ENCODE measurements around the gene AKR1C3. TPM values are rescaled to one million over a fixed set of nuclear protein-coding genes. Genes with fewer than 3 reads are reported as not detected.
"Not testable (repeated sequence)": the region's sequence is repeated elsewhere in the genome, so short reads cannot be mapped to it uniquely, and the experiment has no call there.

The AKR1C3 gene
- total RNA-seq, 1 donor from 2014 or later = 0.49 TPM

GRCh38 chr10:5092375-5092774, 1.8 kb upstream of the AKR1C3 start:
- Mint-ChIP-seq H3K4me3 (ENCODE audit: unreplicated experiment) (no peak overlapping the region), H3K4me1 (ENCODE audit: low read depth, unreplicated experiment) (no peaks in the 10 kb centered on the region)

DNA sequence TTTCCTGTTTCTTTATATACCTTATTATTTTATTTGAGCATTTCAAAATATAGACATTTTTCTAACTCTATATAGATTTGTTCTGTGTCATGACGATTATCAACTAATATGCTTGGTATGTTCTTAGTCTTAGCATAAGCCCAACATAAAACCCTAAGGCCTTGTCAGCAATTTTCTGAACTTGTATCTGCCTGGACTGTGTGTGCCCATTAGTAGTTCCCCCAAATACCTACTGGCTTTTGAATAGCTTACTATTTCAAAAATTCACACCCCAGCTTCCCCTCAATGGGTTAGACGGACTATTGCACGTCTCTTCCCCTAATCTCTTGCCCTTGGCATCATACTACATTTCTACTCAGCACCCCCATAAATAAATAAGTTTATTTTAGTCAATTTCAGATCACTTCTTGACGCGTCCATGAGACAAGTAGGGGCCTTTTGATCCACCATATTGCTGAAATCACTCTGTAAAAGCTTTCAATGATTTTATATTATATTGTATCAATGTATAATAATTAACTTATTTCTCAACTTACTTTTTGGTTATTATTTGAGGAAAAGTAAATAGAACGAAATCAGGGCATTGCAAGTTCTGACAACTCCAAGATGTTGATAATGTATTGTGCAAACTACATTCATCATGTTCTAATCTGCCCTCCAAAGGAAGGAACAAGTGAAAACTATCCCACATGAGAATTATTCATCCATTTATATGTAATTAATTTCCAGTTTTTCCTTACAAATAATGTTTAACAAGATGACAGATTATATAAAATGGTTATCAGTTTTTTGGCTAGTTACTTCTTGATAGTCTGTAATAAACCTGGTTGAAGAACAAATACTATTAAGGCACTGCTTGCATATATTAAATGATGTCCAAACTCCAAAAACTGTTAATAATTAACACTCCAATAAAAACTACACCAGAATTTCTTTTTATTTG, 1.1 kb upstream of the AKR1C3 start:
- H3K27me3 Mint-ChIP-seq (ENCODE audit: unreplicated experiment) = no peaks in the 10 kb centered on the region
- H3K27ac Mint-ChIP-seq (ENCODE audit: unreplicated experiment) = no peak overlapping the region
- peaks cover 5% of the 10 kb centered on the region for H3K36me3 Mint-ChIP-seq (ENCODE audit: unreplicated experiment)
- no peak for DNase-seq
- no peak overlapping the region for H3K4me3 Mint-ChIP-seq (ENCODE audit: unreplicated experiment)
- TF ChIP-seq, protein P1, sequence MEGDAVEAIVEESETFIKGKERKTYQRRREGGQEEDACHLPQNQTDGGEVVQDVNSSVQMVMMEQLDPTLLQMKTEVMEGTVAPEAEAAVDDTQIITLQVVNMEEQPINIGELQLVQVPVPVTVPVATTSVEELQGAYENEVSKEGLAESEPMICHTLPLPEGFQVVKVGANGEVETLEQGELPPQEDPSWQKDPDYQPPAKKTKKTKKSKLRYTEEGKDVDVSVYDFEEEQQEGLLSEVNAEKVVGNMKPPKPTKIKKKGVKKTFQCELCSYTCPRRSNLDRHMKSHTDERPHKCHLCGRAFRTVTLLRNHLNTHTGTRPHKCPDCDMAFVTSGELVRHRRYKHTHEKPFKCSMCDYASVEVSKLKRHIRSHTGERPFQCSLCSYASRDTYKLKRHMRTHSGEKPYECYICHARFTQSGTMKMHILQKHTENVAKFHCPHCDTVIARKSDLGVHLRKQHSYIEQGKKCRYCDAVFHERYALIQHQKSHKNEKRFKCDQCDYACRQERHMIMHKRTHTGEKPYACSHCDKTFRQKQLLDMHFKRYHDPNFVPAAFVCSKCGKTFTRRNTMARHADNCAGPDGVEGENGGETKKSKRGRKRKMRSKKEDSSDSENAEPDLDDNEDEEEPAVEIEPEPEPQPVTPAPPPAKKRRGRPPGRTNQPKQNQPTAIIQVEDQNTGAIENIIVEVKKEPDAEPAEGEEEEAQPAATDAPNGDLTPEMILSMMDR (IDR thresholded peaks at IDR 0.05; ENCODE audit: partially characterized antibody, unreplicated experiment) = no peak
- H3K4me1 Mint-ChIP-seq (ENCODE audit: low read depth, unreplicated experiment) = no peaks in the 10 kb centered on the region
- peaks cover 4% of the 10 kb centered on the region for H3K9me3 Mint-ChIP-seq (ENCODE audit: unreplicated experiment)

More at GRCh38 chr10:5092375-5092774, 1.8 kb upstream of the AKR1C3 start:
- peaks cover 4% of the 10 kb centered on the region for H3K9me3 Mint-ChIP-seq (ENCODE audit: unreplicated experiment)
- no peaks in the 10 kb centered on the region for H3K27me3 Mint-ChIP-seq (ENCODE audit: unreplicated experiment)
- TF ChIP-seq, protein P1 (IDR thresholded peaks at IDR 0.05; ENCODE audit: partially characterized antibody, unreplicated experiment) = no peak
- no peak overlapping the region for H3K27ac Mint-ChIP-seq (ENCODE audit: unreplicated experiment)
- no peak for DNase-seq
- H3K36me3 Mint-ChIP-seq (ENCODE audit: unreplicated experiment) = peaks cover 5% of the 10 kb centered on the region

DNA sequence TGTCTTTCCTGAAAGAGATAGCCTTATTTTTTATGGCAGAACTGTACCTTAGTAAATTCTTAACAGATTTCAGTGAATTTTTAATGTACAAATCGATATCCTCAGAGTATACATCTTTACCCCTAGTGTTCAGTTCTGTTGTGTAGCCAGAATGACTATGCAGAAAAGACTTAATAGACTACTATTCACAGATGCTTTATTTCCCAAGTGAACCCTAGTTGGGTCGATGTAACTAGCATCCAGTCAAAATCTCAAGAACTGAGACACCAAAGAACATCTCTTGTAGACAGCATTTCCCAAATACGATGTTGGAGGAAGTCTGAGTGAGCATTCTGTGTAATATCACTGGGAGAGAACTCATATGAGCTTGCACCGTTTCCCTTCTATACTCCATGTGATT, 1.5 kb downstream of the AKR1C3 start:
- H3K4me1 Mint-ChIP-seq (ENCODE audit: low read depth, unreplicated experiment) = no peaks in the 10 kb centered on the region

DNA sequence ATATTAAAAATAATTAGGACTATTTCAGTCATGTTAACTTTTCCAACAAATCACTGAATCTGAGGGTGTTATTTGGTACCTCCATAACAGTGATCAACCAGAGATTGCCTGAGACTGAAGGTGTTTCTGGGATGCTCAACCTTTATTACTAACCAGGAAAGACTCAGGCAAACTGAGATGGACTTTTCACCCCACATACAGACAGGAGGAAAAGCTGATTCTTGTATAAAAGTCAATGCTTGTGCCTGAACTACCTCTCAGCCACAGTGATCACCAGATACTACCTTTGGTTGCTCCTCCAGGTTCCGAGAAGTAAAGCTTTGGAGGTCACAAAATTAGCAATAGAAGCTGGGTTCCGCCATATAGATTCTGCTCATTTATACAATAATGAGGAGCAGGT, 1.9 kb downstream of the AKR1C3 start:
- Mint-ChIP-seq H3K4me1 (ENCODE audit: low read depth, unreplicated experiment) (no peaks in the 10 kb centered on the region), H3K27ac (ENCODE audit: unreplicated experiment) (no peak overlapping the region), H3K9me3 (ENCODE audit: unreplicated experiment) (peaks cover 4% of the 10 kb centered on the region), H3K4me3 (ENCODE audit: unreplicated experiment) (no peak overlapping the region), H3K36me3 (ENCODE audit: unreplicated experiment) (peaks cover 5% of the 10 kb centered on the region), H3K27me3 (ENCODE audit: unreplicated experiment) (no peaks in the 10 kb centered on the region)
- TF ChIP-seq, protein P1 (IDR thresholded peaks at IDR 0.05; ENCODE audit: partially characterized antibody, unreplicated experiment) = no peak
- no peak for DNase-seq

More for the DNA sequence above, 1.5 kb downstream of the AKR1C3 start:
- Mint-ChIP-seq H3K36me3 (ENCODE audit: unreplicated experiment) (peaks cover 5% of the 10 kb centered on the region), H3K27me3 (ENCODE audit: unreplicated experiment) (no peaks in the 10 kb centered on the region), H3K4me3 (ENCODE audit: unreplicated experiment) (no peak overlapping the region), H3K9me3 (ENCODE audit: unreplicated experiment) (peaks cover 4% of the 10 kb centered on the region), H3K27ac (ENCODE audit: unreplicated experiment) (no peak overlapping the region)
- no peak for DNase-seq
- TF ChIP-seq, protein P1 (IDR thresholded peaks at IDR 0.05; ENCODE audit: partially characterized antibody, unreplicated experiment) = no peak

- H3K4me1 Mint-ChIP-seq (ENCODE audit: low read depth, unreplicated experiment); H3K27me3 Mint-ChIP-seq (ENCODE audit: unreplicated experiment); H3K9me3 Mint-ChIP-seq (ENCODE audit: unreplicated experiment); H3K27ac Mint-ChIP-seq (ENCODE audit: unreplicated experiment); H3K36me3 Mint-ChIP-seq (ENCODE audit: unreplicated experiment); DNase-seq; H3K4me3 Mint-ChIP-seq (ENCODE audit: unreplicated experiment): not testable (repeated sequence)
Observed at GRCh38 chr10:5102479-5102878, 8.3 kb downstream of the AKR1C3 start.

Data from glutamatergic neuron (in vitro differentiated cells).